C4-2B (cell line): Measurements from ENCODE around the gene RNF31.

Source experiments
- CTCF ChIP-seq: fragments of 450-650 bp; conservative IDR thresholded peaks from 2 replicates; pipeline ENCODE4 v1.5.1; 2017; ENCODE audit warnings: mild to moderate bottlenecking
- ZFX ChIP-seq: fragments of 450-650 bp; IDR thresholded peaks from 2 replicates; pipeline ENCODE4 v1.6.1; 2017

GRCh38 chr14:24126939-24127338 lies 20.4 kb upstream of the RNF31 start:
- TF ChIP-seq CTCF (no peak), ZFX (no peak)
